CD4-positive, alpha-beta T cell treated with Interleukin-2 at 100 ng/mL for 4 hours (primary cell): ENCODE measurements around the gene PDE8A.
"Not testable (repeated sequence)": the region's sequence is repeated elsewhere in the genome, so short reads cannot be mapped to it uniquely, and the experiment has no call there.

Source experiments
- DNase-seq: peaks from one replicate; pipeline ENCODE4 v3.0.0-alpha.2; 2020; ENCODE audit warnings: low spot score

The PDE8A gene

DNA sequence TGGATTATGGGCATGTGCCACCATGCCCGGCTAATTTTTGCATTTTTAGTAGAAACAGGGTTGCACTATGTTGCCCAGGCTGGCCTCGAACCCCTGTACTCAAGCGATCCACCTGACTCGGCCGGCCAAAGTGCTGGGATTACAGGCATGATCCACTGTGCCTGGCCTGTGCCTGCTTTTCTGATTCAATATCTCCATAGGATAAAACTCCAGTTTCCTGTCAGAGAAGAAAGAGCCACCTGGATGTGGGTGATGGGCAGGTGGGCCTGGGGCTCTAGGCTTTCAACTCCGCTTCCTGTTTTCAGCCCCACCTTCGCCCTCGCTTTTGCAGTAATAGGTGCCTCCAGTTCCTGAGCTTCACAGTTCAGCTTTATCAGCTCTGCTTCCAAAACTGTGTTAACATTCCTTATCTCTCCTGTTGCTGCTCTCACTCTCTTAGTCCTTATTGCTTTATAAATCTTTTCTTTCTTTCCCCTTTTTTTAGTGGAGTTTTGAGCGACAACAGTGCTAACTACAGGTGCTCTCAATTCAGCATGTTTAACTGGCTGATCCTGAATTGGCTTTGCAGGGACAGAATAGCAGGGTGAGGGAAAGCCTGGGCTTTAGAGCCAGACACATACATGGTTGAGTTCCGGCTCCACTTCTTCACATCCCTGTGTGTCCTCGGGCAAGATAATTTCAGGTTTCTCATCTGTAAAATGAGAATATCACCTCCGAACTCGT lies 21.1 kb upstream of the PDE8A start:
- DNase-seq: no peak

DNA sequence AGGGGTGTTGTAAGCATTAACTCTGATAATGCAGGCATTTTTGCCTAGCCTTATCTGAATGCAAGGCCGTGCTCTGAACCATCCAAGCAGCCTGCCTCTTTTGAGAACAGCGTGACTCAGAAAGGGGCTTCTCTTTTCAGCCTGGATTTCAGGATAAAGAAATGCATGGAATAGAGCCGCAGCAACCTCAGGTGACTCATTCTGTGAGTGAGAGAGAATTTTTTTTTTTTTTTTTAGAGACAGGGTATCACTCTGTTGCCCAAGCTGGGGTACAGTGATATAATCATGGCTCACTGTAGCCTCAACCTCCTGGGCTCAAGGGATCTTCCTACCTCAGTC lies 20.6 kb upstream of the PDE8A start:
- DNase-seq: no peak

DNA sequence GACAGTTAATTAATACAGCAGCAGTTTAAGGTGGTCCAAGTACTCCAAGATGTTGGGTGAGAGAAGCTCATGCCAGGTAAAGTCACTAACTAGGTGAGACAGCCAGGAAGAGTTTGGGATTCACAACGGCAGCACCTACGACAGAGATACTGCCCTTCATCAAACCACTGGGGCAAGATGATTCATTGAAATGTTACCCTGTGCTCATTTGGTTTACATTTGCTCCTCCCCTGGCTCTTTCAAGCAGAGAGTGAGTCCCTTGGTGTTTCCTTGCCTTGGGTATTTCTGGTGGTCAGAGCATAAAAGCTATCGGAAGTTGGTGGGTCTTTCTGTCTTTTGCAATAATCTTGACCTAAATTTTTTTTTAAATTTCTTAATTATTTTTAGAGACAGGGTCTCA lies 19.9 kb upstream of the PDE8A start:
- no peak for DNase-seq

- DNase-seq: no peak
Observed at GRCh38 chr15:84962955-84963354, 18.7 kb upstream of the PDE8A start.

- no peak for DNase-seq
Observed at GRCh38 chr15:84967380-84967779, 14.3 kb upstream of the PDE8A start.

GRCh38 chr15:84968301-84968700 lies 13.4 kb upstream of the PDE8A start:
- no peak for DNase-seq

DNA sequence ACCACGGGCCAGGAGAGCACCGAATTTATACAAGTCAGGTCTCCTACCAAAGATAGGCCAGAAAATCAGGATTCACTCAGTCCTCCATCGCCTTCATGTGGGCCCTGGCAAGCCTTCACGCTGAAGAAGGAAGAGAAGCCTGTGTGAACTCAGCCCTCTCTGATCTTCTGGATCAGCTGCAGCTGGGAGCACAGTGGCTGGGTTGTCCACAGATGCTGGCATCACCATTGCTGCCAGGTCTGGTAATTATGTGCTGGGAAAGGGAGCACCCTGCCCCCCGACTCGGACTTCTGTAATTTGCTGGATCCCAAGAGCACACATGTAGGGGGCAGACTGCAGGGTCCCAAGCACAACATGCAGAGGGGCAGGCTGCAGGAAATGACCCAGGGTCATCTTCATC lies 12.4 kb upstream of the PDE8A start:
- DNase-seq: no peak

- DNase-seq: no peak
Observed at GRCh38 chr15:84970843-84971242, 10.8 kb upstream of the PDE8A start.

GRCh38 chr15:84973492-84974460 lies 7.9 kb upstream of the PDE8A start:
- no peak for DNase-seq

DNA sequence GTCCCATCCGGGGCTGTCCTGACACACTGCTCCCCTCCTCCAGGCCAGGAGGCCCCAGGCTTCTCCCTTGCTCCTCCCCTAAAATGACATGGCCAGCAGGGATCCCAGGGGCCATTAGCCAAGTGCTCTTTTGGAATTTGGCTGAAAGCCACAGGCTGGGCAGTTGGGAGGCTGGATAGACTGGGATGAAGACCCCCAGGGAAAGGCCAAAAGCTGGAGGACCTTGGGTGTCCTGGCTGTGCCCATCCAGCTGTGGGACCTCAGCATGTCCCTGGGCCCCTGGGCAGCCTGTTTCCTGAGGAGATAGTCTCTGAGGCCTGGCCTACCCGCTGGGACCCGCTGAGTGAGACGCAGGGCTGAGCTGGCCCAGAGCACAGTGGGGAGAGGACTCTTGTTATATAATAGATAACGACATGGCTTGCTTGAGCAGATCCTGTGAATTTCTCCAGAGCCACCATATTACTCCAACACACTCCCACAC lies 5.7 kb upstream of the PDE8A start:
- no peak for DNase-seq

DNA sequence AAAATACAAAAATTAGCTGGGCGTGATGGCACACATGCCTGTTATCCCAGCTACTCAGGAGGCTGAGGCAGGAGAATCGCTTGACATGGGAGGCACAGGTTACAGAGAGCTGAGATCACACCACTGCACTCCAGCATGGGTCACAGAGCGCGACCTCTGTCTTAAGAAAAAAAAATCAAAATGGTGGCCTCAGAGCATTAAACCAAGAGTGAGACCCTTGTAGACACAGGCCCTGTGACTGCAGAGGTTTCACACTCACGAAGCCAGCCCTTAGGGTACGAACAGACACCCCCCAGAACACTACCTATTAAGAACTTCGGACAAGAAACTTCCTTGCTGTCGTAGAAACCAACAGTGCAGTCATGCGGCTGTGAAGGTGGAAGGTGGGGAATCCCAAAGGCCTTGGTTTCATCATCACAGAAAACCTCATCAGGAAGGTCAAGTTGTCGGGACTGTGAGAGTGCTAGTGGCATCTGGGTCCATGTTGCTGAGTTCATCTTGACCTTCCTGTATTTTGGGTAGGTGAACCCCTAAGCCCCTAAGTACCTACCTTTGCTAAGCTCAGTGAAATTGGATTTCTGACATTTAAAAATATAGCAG lies 4.8 kb upstream of the PDE8A start:
- DNase-seq: no peak

- no peak for DNase-seq
Observed at GRCh38 chr15:84979651-84980050, 2.0 kb upstream of the PDE8A start.

DNA sequence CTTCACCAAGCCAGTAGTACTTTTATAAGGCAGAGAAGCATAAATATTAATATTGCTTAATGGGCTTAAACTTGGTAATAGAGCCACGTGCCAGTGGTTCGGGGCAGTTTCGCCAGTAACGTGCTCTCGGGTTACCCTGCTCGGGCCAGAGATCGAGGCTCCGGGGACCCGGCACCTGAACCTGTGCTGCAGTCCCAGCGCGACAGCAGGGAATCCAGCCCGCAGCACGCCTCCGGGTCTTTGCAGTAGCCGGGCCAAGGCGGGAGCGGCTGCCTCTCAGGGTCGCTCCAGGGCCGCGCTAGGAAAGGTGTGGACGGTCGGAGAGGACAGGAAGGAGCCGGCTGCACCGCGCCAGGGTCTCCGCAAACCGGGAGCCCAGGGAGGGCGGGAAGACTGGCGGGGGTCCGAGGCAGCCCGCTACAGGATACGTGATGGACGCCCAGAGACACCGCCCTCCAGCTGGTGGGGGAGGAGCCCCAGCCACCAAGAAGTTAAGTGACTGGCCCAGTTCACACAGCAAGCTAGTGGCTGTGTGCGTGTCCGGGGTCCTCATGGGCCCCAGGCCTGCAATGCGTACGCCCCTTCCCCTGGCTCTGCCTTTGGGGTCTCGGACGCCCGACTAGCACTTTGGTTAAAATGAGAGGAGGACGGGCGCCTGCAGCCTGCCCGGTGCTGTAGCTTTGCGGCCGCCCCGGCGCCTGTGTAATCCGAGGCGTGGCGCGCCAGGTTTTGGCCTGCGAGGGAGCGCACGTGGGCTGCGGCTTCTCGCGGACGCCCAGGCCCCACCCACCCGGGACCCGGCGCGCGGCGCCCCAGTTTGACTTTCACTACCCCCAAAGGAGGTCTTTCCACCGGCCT lies 1.2 kb upstream of the PDE8A start:
- peak; percentile 87 for DNase-seq

- peak; percentile 97 for DNase-seq
Observed at GRCh38 chr15:84981054-84981710, 474 bp upstream of the PDE8A start.

DNA sequence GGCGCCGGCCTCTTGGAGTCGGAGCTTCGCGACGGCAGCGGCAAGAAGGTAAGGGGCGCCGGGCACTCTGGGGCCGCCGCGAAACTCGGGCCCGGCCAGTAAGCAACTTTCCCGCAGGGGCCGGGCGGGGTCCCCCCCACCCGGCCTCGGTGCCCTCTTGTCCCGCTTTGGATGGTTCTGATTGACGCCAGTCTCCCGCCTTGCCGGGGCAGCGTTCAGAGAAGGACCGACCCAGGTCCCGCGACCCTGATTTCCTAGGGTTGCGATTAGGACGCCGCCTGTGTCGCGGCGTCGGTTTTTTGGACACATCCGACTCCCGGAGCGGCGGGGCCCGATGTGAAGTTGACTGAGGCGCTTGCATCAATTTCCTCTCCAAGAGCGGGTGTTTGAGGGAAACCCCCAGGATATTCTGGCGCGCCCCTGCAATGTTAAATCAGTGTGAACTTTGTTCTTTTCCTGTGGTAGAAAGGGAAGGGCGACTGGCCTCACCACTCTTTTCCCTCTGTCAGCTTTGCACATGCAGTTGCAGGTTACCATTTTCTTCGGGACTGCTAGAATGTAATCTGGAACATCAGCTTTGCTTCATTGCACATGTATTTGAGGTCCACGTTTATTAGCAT lies 755 bp downstream of the PDE8A start:
- peak; percentile 33 for DNase-seq

DNA sequence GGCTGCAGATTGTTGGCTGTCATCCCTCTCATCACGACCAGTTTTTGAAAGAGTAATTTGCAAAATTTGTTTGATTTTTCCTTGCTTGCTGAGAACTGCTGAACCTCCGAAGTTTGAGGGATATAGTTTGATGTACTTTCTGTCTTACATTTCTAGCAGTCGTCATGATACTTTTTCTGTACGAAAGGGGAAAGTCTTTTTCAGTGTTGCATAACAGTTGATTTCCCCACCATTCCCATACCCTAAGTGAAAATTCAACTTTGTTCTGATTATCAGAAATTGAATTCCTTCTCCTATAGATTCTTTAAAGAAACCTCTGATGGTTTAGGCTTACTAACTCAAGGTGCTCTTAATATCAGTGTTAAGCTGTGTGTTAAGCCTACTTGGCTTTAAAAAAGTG lies 1.6 kb downstream of the PDE8A start:
- DNase-seq: no peak

GRCh38 chr15:84983711-84984110 lies 2.1 kb downstream of the PDE8A start:
- no peak for DNase-seq

DNA sequence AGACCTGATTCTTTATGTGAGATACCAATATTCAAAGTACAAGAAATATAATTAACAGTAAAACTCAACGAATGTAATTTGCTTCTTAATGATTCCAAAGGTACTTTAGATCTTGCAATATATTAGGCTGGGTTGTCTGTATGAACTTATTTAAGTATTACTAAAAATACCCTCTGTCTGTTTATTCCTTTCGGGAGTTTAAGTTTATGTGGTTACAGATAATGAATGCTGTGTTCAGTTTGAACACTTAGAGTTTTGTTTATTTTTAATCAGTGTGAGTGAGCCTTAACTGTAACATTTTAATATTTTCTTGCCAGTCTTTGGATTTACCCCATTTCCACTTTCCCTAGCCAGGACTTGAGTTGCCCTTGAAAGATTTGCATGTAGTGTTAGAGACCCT lies 3.5 kb downstream of the PDE8A start:
- no peak for DNase-seq

GRCh38 chr15:84987351-84987750 lies 5.7 kb downstream of the PDE8A start:
- not testable (repeated sequence) for DNase-seq

DNA sequence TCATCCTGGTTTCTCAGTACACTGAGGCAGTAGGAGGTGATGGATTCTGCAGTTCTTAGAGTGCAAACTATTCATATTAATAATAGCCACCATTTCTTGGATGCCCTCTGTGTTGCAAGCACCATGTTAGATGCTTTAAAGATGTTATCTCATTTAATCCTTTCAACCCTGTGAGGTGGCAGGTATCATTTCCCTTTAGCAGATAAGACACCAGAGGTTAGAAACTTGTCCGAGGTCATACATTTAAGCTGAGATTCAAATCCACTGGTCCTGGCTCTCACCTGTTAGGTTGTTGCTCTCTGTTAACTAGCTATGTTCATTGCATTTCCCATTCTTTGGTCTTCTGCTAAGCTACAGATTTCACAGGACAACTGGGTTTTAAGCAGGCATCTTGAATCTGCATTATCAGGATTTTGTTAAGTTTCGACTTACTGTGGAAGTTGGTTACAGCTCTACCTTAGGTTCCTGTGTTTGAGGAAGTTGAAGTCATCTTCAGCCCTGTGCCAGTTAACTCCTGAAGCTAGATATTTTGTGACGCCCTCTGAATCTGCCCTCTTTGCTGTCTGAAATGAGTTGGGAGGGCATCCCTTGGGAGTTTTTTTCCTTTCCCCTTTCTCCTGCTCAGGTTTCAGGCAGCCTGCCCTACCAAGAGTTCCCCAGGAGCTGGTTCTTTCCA lies 6.4 kb downstream of the PDE8A start:
- peak; percentile 21 for DNase-seq
